Spleen (tissue), 11 donors: ENCODE measurements around the gene GPC4. TPM values are rescaled to one million over a fixed set of nuclear protein-coding genes. Genes with fewer than 3 reads are reported as not detected.

Experiments used
- DNase-seq: peaks from one replicate; pipeline ENCODE4 v3.0.0-alpha.2; 2020
- H3K27ac ChIP-seq, 8 donors: fragments of 200-600 bp; sonication (generic) in 7 of 8; 1 replicate in 4 of 8; 2 replicates in 4 of 8; pipeline versions ENCODE4 v1.5.0 to v1.8.0; 2016 to 2021; ENCODE audit warnings: inconsistent platforms in 4 of 8, mild to moderate bottlenecking in 4 of 8, moderate library complexity in 1 of 8
- H3K27me3 ChIP-seq, 7 donors: fragments of 200-600 bp; sonication (generic) in 6 of 7; replicated peaks in 1 of 7; 1 replicate in 4 of 7; 2 replicates in 3 of 7; pipeline versions ENCODE4 v1.5.0 to v1.8.0; 2016 to 2021; ENCODE audit warnings: inconsistent platforms in 3 of 7, mild to moderate bottlenecking in 1 of 7
- H3K36me3 ChIP-seq, 6 donors: fragments of 200-600 bp; sonication (generic) in 5 of 6; 1 replicate in 4 of 6; 2 replicates in 2 of 6; pipeline versions ENCODE4 v1.5.0 to v1.8.0; 2016 to 2021; ENCODE audit warnings: inconsistent platforms in 2 of 6
- H3K4me1 ChIP-seq, 6 donors: fragments of 200-600 bp; sonication (generic) in 5 of 6; 1 replicate in 3 of 6; 2 replicates in 3 of 6; pipeline versions ENCODE4 v1.5.0 to v1.8.0; 2016 to 2021; ENCODE audit warnings: inconsistent platforms in 3 of 6
- H3K4me3 ChIP-seq, 8 donors: fragments of 200-600 bp; sonication (generic) in 7 of 8; 1 replicate in 4 of 8; 2 replicates in 4 of 8; pipeline versions ENCODE4 v1.5.0 to v1.8.0; 2016 to 2021; ENCODE audit warnings: inconsistent platforms in 4 of 8, mild to moderate bottlenecking in 4 of 8, moderate library complexity in 2 of 8
- H3K9me3 ChIP-seq, 8 donors: fragments of 200-600 bp; sonication (generic) in 7 of 8; 1 replicate in 4 of 8; 2 replicates in 4 of 8; pipeline versions ENCODE4 v1.5.0 to v1.8.0; 2016 to 2021; ENCODE audit warnings: inconsistent platforms in 4 of 8
- POLR2A ChIP-seq, 3 donors: fragments of 450-650 bp; IDR thresholded peaks; one replicate each; pipeline ENCODE4 v1.5.1; 2017; ENCODE audit warnings: antibody characterized with exemption in 3 of 3, mild to moderate bottlenecking in 1 of 3
- POLR2AphosphoS5 ChIP-seq, 3 donors: sonication (generic); formaldehyde crosslinking; IDR thresholded peaks; one replicate each; pipeline ENCODE4 v1.5.1; 2017; ENCODE audit warnings: antibody characterized with exemption in 3 of 3
- WGBS, 5 donors: extraction: QIAGEN DNeasy Blood & Tissue Kit in 3 of 5; methylation state at CpG; one replicate each; pipeline versions ENCODE4 v1.1.5 to v1.1.7; 2013 to 2018; 5-methylcytosine and 5-hydroxymethylcytosine counted together
- intact Hi-C: fragments of 100-400 bp; cut with DNase I; formaldehyde crosslinking; loops from one replicate; pipeline ENCODE4 v1.15.0; 2023; ENCODE audit warnings: low total_unique reads
- polyA plus RNA-seq, 3 donors: library from polyadenylated mRNA; stranded (reverse); fragments of 200-250 nt; gene quantifications; one replicate each; pipeline ENCODE4 v1.2.1, GENCODE V29; 2013
- total RNA-seq, 7 donors: library from RNA; depleted of rRNA in 3 of 7; stranded (reverse); fragments of >200 nt in 3 of 7; fragmentation: NEBNext Ultra II Directional in 4 of 7; extraction: Animal tissue kit (Norgen Biotek cat#: 25700) in 4 of 7; gene quantifications; one replicate each; pipeline versions ENCODE4 v1.1.0 to v1.2.1, GENCODE V29; 2016 to 2021
- TF ChIP-seq, protein P1 (sequence below), 11 experiments: fragments of 200-600 bp in 7 of 11; fragments of 450-650 bp in 4 of 11; sonication (generic) in 4 of 11; IDR thresholded peaks in 8 of 11; conservative IDR thresholded peaks in 3 of 11; 1 replicate in 7 of 11; 2 replicates in 4 of 11; pipeline versions ENCODE4 v1.4.0 to v1.8.0; 2016 to 2021; ENCODE audit warnings: antibody characterized with exemption in 11 of 11, inconsistent platforms in 4 of 11, mild to moderate bottlenecking in 1 of 11
- donor health status: healthy with polysubstance abuse.
- donor health status: DM: no; HTN: no; CAD: no; lungs with moderate emphysema.
- donor health status: DM: no; HTN: no; CAD: no.
- donor health status: Bipolar disorder and iron deficiency.
- donor health status: healthy.
- donor health status: DM: no; HTN: no; CAD: no.
- donor health status: DM: yes; HTN: yes; CAD: no.

Gene GPC4
- total and polyA plus RNA-seq, 10 donors, result 0.70 to 17.7 (median 4.9) TPM

DNA sequence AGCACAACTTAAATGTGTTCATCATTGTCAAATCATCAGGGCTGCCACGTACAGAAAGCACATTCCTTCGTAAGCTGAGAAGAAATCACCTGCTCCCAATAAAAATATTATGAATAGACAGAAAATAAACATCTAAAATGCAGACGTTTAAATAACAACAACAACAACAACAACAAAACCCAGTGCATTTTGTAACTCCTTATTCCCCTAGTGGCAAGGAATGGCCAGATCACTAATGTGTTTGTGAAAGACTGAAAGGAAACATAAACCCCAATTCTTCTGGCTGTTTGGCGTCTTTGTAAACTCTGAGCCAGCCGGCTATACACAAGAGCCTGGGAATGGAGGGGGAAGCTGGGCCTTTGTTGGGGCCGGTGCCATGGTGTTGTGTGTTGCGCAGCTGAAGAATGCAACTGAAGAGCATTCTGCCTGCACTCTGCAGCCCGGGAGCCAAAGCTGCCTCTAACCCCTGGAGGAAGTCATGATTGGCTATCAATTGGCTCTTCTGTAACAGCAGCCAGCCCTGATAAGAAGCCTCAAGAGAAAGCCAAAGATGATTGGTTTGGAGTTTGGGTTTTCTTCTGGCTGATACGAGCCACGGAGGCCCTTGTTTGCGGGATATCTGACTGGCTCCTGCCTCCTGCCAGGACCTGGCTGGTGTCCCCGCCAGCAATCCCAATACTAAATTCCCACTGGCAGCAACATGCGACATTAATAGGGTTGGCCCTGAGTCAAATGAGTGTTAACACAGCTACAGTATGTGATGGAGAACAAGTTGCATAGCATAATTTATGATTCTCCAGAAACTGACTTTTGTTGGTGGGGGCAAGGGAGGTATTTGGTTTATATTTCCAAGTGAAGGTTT, 107.4 kb downstream of the GPC4 start:
- TF ChIP-seq, protein P1, sequence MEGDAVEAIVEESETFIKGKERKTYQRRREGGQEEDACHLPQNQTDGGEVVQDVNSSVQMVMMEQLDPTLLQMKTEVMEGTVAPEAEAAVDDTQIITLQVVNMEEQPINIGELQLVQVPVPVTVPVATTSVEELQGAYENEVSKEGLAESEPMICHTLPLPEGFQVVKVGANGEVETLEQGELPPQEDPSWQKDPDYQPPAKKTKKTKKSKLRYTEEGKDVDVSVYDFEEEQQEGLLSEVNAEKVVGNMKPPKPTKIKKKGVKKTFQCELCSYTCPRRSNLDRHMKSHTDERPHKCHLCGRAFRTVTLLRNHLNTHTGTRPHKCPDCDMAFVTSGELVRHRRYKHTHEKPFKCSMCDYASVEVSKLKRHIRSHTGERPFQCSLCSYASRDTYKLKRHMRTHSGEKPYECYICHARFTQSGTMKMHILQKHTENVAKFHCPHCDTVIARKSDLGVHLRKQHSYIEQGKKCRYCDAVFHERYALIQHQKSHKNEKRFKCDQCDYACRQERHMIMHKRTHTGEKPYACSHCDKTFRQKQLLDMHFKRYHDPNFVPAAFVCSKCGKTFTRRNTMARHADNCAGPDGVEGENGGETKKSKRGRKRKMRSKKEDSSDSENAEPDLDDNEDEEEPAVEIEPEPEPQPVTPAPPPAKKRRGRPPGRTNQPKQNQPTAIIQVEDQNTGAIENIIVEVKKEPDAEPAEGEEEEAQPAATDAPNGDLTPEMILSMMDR (IDR thresholded peaks at IDR 0.05 in 8 of 11, conservative IDR thresholded peaks at IDR 0.05 in 3 of 11), result no peak
- no peak for TF ChIP-seq POLR2A (IDR thresholded peaks at IDR 0.05)
- TF ChIP-seq POLR2AphosphoS5 (IDR thresholded peaks at IDR 0.05), result no peak
- H3K4me3 ChIP-seq, result no peak overlapping the region
- intact Hi-C loops, result no loop called here
- H3K4me1 ChIP-seq, result no peaks in the 10 kb centered on the region
- WGBS, 5 donors, result 49 to 68% (median 62%) methylated on average over 8 to 13 of the region's 13 CpGs
- H3K36me3 ChIP-seq, result no peaks in the 10 kb centered on the region
- no peak for DNase-seq
- H3K27me3 ChIP-seq, result peaks cover 0 to 17% (median 0%) of the 10 kb centered on the region in 7 donors
- no peaks in the 10 kb centered on the region for H3K9me3 ChIP-seq
- H3K27ac ChIP-seq, result no peak overlapping the region

DNA sequence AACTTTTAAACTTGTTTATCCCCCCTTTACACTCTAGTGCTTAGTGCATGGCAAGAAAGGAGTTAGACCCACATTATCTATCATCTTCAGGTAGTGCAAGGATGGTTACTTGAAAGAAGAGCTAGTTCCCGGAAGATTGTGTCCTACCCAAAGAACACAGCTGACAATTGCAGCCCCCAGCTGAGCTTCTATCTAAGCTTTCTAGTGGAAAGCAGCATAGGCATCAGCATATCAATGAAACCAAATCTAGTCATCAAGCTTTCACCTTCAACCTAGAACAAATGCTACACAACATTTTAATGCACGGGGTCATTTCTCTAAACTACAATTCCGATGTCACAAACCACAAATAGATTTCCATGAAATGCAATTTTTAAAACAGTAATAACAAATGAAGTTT, 108.2 kb downstream of the GPC4 start:
- peaks cover 0 to 17% (median 0%) of the 10 kb centered on the region in 7 donors for H3K27me3 ChIP-seq
- no peak for TF ChIP-seq POLR2A (IDR thresholded peaks at IDR 0.05)
- TF ChIP-seq, protein P1 (IDR thresholded peaks at IDR 0.05 in 8 of 11, conservative IDR thresholded peaks at IDR 0.05 in 3 of 11), result no peak
- no peak for TF ChIP-seq POLR2AphosphoS5 (IDR thresholded peaks at IDR 0.05)
- no peak for DNase-seq
- H3K4me3 ChIP-seq, result no peak overlapping the region
- H3K9me3 ChIP-seq, result no peaks in the 10 kb centered on the region
- H3K36me3 ChIP-seq, result no peaks in the 10 kb centered on the region
- intact Hi-C loops, result no loop called here
- H3K4me1 ChIP-seq, result no peaks in the 10 kb centered on the region
- 58 to 72% (median 61%) methylated on average over 3 of the region's 3 CpGs for WGBS, 5 donors
- no peak overlapping the region for H3K27ac ChIP-seq

DNA sequence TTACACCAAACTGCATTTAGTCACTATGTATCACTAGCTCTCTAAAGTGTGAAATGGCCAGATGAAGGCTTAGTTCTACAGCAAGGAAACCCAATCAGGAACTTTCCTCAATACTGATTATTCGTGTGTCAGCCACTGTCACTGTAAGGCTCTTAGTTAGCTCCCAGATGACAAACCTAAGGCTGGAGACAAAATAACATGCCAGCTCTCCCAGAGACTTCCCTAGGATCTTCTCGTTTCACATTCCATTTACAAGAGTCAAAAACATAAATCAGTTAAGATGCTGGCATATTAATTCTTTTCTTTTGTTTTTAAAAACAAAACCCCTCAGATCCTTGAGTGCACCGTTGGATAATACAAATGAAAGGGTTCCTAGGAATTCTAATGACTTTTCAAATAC, 109.0 kb downstream of the GPC4 start:
- Histone ChIP-seq H3K9me3 (no peaks in the 10 kb centered on the region), H3K4me1 (no peaks in the 10 kb centered on the region), H3K36me3 (no peaks in the 10 kb centered on the region), H3K27me3 (peaks cover 0 to 17% (median 0%) of the 10 kb centered on the region in 7 donors), H3K4me3 (no peak overlapping the region), H3K27ac (no peak overlapping the region)
- TF ChIP-seq POLR2A (IDR thresholded peaks at IDR 0.05) (no peak), POLR2AphosphoS5 (IDR thresholded peaks at IDR 0.05) (no peak)
- TF ChIP-seq, protein P1 (IDR thresholded peaks at IDR 0.05 in 8 of 11, conservative IDR thresholded peaks at IDR 0.05 in 3 of 11), result no peak
- intact Hi-C loops, result no loop called here
- 42 to 65% (median 60%) methylated on average over 3 of the region's 3 CpGs for WGBS, 5 donors
- no peak for DNase-seq

DNA sequence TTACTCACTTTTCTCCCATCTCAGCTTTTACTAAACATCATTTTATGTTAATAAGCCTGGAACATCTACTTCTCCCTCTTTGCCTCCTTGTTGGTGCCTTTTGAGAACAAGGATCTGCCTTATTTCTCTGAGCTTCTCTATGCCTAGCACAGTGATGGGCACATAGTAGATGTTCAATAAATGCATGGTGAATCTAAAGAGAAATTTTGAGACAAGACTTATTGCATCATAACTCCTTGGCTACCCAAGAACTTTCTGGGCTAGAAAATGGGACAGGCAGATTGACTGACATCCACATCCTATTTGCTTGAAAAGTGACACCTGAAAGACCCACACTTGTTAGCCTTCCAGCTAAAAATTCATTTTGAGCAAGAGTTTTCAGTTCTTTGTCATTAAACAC, 109.9 kb downstream of the GPC4 start:
- intact Hi-C loops, result no loop called here
- Histone ChIP-seq H3K9me3 (no peaks in the 10 kb centered on the region), H3K27ac (no peak overlapping the region), H3K4me3 (no peak overlapping the region), H3K27me3 (peaks cover 0 to 13% (median 0%) of the 10 kb centered on the region in 7 donors), H3K4me1 (no peaks in the 10 kb centered on the region), H3K36me3 (no peaks in the 10 kb centered on the region)
- no peak for TF ChIP-seq POLR2AphosphoS5 (IDR thresholded peaks at IDR 0.05)
- DNase-seq, result no peak
